Thyroid gland (tissue), 4 donors: ENCODE results near the gene MMP24. TPM values are rescaled to one million over a fixed set of nuclear protein-coding genes. Genes with fewer than 3 reads are reported as not detected.

Experiments used
- DNase-seq, 2 donors: peaks; one replicate each; pipeline ENCODE4 v3.0.0-alpha.2; 2019
- H3K27ac ChIP-seq, 3 donors: fragments of 200-600 bp; sonication (generic); 1 replicate in 2 of 3; 2 replicates in 1 of 3; pipeline ENCODE4 v1.5.1; 2016 to 2019; ENCODE audit warnings: mild to moderate bottlenecking in 1 of 3, moderate library complexity in 1 of 3
- H3K27me3 ChIP-seq: fragments of 200-600 bp; sonication (generic); one replicate; pipeline ENCODE4 v1.5.1; 2019
- H3K36me3 ChIP-seq, 2 donors: fragments of 200-600 bp; sonication (generic); one replicate each; pipeline ENCODE4 v1.5.1; 2016 to 2019
- H3K4me1 ChIP-seq, 2 donors: fragments of 200-600 bp; sonication (generic); one replicate each; pipeline ENCODE4 v1.5.1; 2017 to 2019
- H3K4me3 ChIP-seq, 3 donors: fragments of 200-600 bp; sonication (generic); replicated peaks in 1 of 3; 1 replicate in 2 of 3; 2 replicates in 1 of 3; pipeline ENCODE4 v1.5.1; 2016; ENCODE audit warnings: mild to moderate bottlenecking in 1 of 3
- H3K9me3 ChIP-seq: fragments of 200-600 bp; sonication (generic); one replicate; pipeline ENCODE4 v1.5.1; 2017
- CTCF ChIP-seq, 6 experiments: fragments of 200-600 bp in 3 of 6; fragments of 450-650 bp in 3 of 6; sonication (generic) in 3 of 6; IDR thresholded peaks; one replicate each; pipeline ENCODE4 v1.5.1; 2016 to 2019; ENCODE audit warnings: antibody characterized with exemption in 6 of 6, mild to moderate bottlenecking in 2 of 6, inconsistent platforms in 1 of 6, moderate library complexity in 1 of 6
- POLR2A ChIP-seq, 2 donors: fragments of 450-650 bp; IDR thresholded peaks; one replicate each; pipeline ENCODE4 v1.6.1; 2017; ENCODE audit warnings: antibody characterized with exemption in 2 of 2, mild to moderate bottlenecking in 2 of 2, moderate library complexity in 1 of 2
- WGBS, 2 donors: methylation state at CpG; one replicate each; pipeline ENCODE4 v1.1.5; 2017; 5-methylcytosine and 5-hydroxymethylcytosine counted together
- intact Hi-C: fragments of 100-400 bp; cut with DNase I; formaldehyde crosslinking; loops from one replicate; pipeline ENCODE4 v1.15.1; 2023
- total RNA-seq, 4 donors: library from RNA; depleted of rRNA; stranded (reverse); fragments of >200 nt; gene quantifications; one replicate each; pipeline ENCODE4 v1.2.3, GENCODE V29; 2016

Gene MMP24
- total RNA-seq, 4 donors from 2014 or later = 0.67 to 1.6 (median 0.92) TPM

- Histone ChIP-seq H3K4me1 (peaks cover 42 to 51% of the 10 kb centered on the region in 2 donors), H3K27me3 (no peaks in the 10 kb centered on the region), H3K9me3 (no peaks in the 10 kb centered on the region), H3K36me3 (no peaks in the 10 kb centered on the region), H3K4me3 (no peak overlapping the region), H3K27ac (peak overlapping the region; percentile 44 to 95 (median 47))
- DNase-seq = no peak
- intact Hi-C loops = no loop called here
- TF ChIP-seq CTCF (IDR thresholded peaks at IDR 0.05) (no peak), POLR2A (IDR thresholded peaks at IDR 0.05) (no peak)
- 80 to 82% methylated on average over 5 of the region's 5 CpGs for WGBS, 2 donors
Observed at GRCh38 chr20:35317416-35318210, 91.1 kb downstream of the MMP24 start.

GRCh38 chr20:35318502-35319157 is 92.1 kb downstream of the MMP24 start:
- peak; percentile 37 to 59 for DNase-seq
- WGBS, 2 donors = 55 to 59% methylated on average over 6 of the region's 6 CpGs
- TF ChIP-seq POLR2A (IDR thresholded peaks at IDR 0.05) = no peak
- TF ChIP-seq CTCF (IDR thresholded peaks at IDR 0.05) = no peak
- Histone ChIP-seq H3K4me3 (no peak overlapping the region), H3K36me3 (no peaks in the 10 kb centered on the region), H3K27ac (peak overlapping the region; percentile 44 to 95 (median 47)), H3K27me3 (no peaks in the 10 kb centered on the region), H3K9me3 (no peaks in the 10 kb centered on the region), H3K4me1 (peaks cover 42 to 49% of the 10 kb centered on the region in 2 donors)
- intact Hi-C loops = no loop called here

- intact Hi-C loops = no loop called here
- TF ChIP-seq POLR2A (IDR thresholded peaks at IDR 0.05) = no peak
- no peak for DNase-seq
- no peak overlapping the region for H3K4me3 ChIP-seq
- H3K9me3 ChIP-seq = no peaks in the 10 kb centered on the region
- no peaks in the 10 kb centered on the region for H3K27me3 ChIP-seq
- peak overlapping the region in 1 of 3 donors; percentile 95 for H3K27ac ChIP-seq
- peaks cover 36 to 42% of the 10 kb centered on the region in 2 donors for H3K4me1 ChIP-seq
- H3K36me3 ChIP-seq = no peaks in the 10 kb centered on the region
- 49 to 53% methylated on average over 5 of the region's 5 CpGs for WGBS, 2 donors
Observed at GRCh38 chr20:35319192-35319870, 92.8 kb downstream of the MMP24 start.

GRCh38 chr20:35319871-35320197 is 93.3 kb downstream of the MMP24 start:
- Histone ChIP-seq H3K27ac (no peak overlapping the region), H3K27me3 (no peaks in the 10 kb centered on the region), H3K36me3 (no peaks in the 10 kb centered on the region), H3K4me1 (peaks cover 31 to 38% of the 10 kb centered on the region in 2 donors), H3K9me3 (no peaks in the 10 kb centered on the region), H3K4me3 (no peak overlapping the region)
- DNase-seq = no peak
- intact Hi-C loops = no loop called here
- no peak for TF ChIP-seq CTCF (IDR thresholded peaks at IDR 0.05)
- no peak for TF ChIP-seq POLR2A (IDR thresholded peaks at IDR 0.05)

GRCh38 chr20:35320396-35321126 is 94.1 kb downstream of the MMP24 start:
- H3K4me3 ChIP-seq = no peak overlapping the region

More at GRCh38 chr20:35320396-35321126, 94.1 kb downstream of the MMP24 start:
- no peak for DNase-seq
- Histone ChIP-seq H3K27me3 (no peaks in the 10 kb centered on the region), H3K4me1 (peaks cover 27 to 32% of the 10 kb centered on the region in 2 donors), H3K27ac (no peak overlapping the region), H3K36me3 (no peaks in the 10 kb centered on the region), H3K9me3 (no peaks in the 10 kb centered on the region)
- intact Hi-C loops = no loop called here
- TF ChIP-seq POLR2A (IDR thresholded peaks at IDR 0.05) (no peak), CTCF (IDR thresholded peaks at IDR 0.05) (no peak)
- 82 to 83% methylated on average over 3 of the region's 3 CpGs for WGBS, 2 donors
